Right renal cortex interstitium (tissue), 3 donors: ENCODE data around the gene EFCAB5. TPM values are rescaled to one million over a fixed set of nuclear protein-coding genes. Genes with fewer than 3 reads are reported as not detected.
"Not testable (repeated sequence)": the region's sequence is repeated elsewhere in the genome, so short reads cannot be mapped to it uniquely, and the experiment has no call there.

Source experiments
- DNase-seq, 3 donors: peaks; one replicate each; pipeline ENCODE4 v3.0.0-alpha.2; 2013; ENCODE audit warnings: low read depth in 3 of 3, low spot score in 2 of 3
- polyA plus RNA-seq, 3 donors: library from polyadenylated mRNA; unstranded; fragments of 120-200 nt; gene quantifications; one replicate each; pipeline ENCODE4 v1.2.1, GENCODE V29; 2013; ENCODE audit not compliant: insufficient read length in 3 of 3

The EFCAB5 gene
- polyA plus RNA-seq, 3 donors: 2.1 to 3.0 (median 2.4) TPM

GRCh38 chr17:30091771-30092170 is 150.3 kb downstream of the EFCAB5 start:
- no peak for DNase-seq

GRCh38 chr17:30092886-30093285 is 151.5 kb downstream of the EFCAB5 start:
- DNase-seq: no peak

- peak in 2 of 3 donors; percentile 52 to 64 for DNase-seq
Observed at GRCh38 chr17:30093463-30094147, 152.2 kb downstream of the EFCAB5 start.

GRCh38 chr17:30095507-30096244 is 154.2 kb downstream of the EFCAB5 start:
- DNase-seq: no peak

GRCh38 chr17:30101686-30102390 is 160.4 kb downstream of the EFCAB5 start:
- no peak for DNase-seq

- DNase-seq: no peak
Observed at GRCh38 chr17:30103921-30104320, 162.5 kb downstream of the EFCAB5 start.

GRCh38 chr17:30104575-30105339 is 163.3 kb downstream of the EFCAB5 start:
- DNase-seq: peak; percentile 76 to 80 (median 79)

- no peak for DNase-seq
Observed at GRCh38 chr17:30112794-30113193, 171.4 kb downstream of the EFCAB5 start.

GRCh38 chr17:30113213-30113612 is 171.8 kb downstream of the EFCAB5 start:
- no peak for DNase-seq

GRCh38 chr17:30116345-30116660 is 174.9 kb downstream of the EFCAB5 start:
- DNase-seq: no peak

GRCh38 chr17:30116661-30117551 is 175.5 kb downstream of the EFCAB5 start, which contains the start of gene NSRP1:
Gene NSRP1, plus strand, starts transcription at chr17:30116816. Its CDS starts 28 bp downstream, at chr17:30116844.
- peak; percentile 92 for DNase-seq

GRCh38 chr17:30117675-30118081 is 176.2 kb downstream of the EFCAB5 start:
- no peak for DNase-seq

- DNase-seq: not testable (repeated sequence)
Observed at GRCh38 chr17:30118635-30119034, 177.2 kb downstream of the EFCAB5 start.

GRCh38 chr17:30124273-30124796 is 182.9 kb downstream of the EFCAB5 start:
- DNase-seq: no peak

- DNase-seq: no peak
Observed at GRCh38 chr17:30130121-30130520, 188.7 kb downstream of the EFCAB5 start.

- DNase-seq: no peak
Observed at GRCh38 chr17:30132615-30133014, 191.2 kb downstream of the EFCAB5 start.

GRCh38 chr17:30133197-30133596 is 191.8 kb downstream of the EFCAB5 start:
- DNase-seq: no peak

- DNase-seq: no peak
Observed at GRCh38 chr17:30134551-30134950, 193.1 kb downstream of the EFCAB5 start.

GRCh38 chr17:30137158-30137557 is 195.7 kb downstream of the EFCAB5 start:
- DNase-seq: no peak

GRCh38 chr17:30147860-30148259 is 206.4 kb downstream of the EFCAB5 start:
- DNase-seq: not testable (repeated sequence)
